Lower leg skin (tissue), 4 donors: ENCODE data around the gene ATG7. TPM values are rescaled to one million over a fixed set of nuclear protein-coding genes. Genes with fewer than 3 reads are reported as not detected.

ENCODE experiments used
- DNase-seq, 2 donors: peaks; one replicate each; pipeline ENCODE4 v3.0.0-alpha.2; 2019; ENCODE audit warnings: low spot score in 2 of 2
- H3K4me3 ChIP-seq: fragments of 200-600 bp; sonication (generic); 2 replicates; pipeline ENCODE4 v1.5.1; 2017; ENCODE audit warnings: mild to moderate bottlenecking, low read depth; ENCODE audit not compliant: poor library complexity, severe bottlenecking
- POLR2A ChIP-seq, 2 donors: fragments of 450-650 bp; IDR thresholded peaks; one replicate each; pipeline ENCODE4 v1.6.1; 2016 to 2017; ENCODE audit warnings: antibody characterized with exemption in 2 of 2, mild to moderate bottlenecking in 1 of 2, moderate library complexity in 1 of 2
- WGBS, 2 donors: methylation state at CpG; one replicate each; pipeline ENCODE4 v1.1.5; 2018; 5-methylcytosine and 5-hydroxymethylcytosine counted together
- intact Hi-C: fragments of 100-400 bp; cut with DNase I; formaldehyde crosslinking; loops from one replicate; pipeline ENCODE4 v1.15.0; 2023; ENCODE audit warnings: low total_unique reads
- total RNA-seq, 4 donors: library from RNA; depleted of rRNA; stranded (reverse); fragments of >200 nt; gene quantifications; one replicate each; pipeline ENCODE4 v1.1.0, GENCODE V29; 2016
- TF ChIP-seq, protein P1 (sequence below), 3 donors: fragments of 450-650 bp; IDR thresholded peaks; one replicate each; pipeline ENCODE4 v1.5.1; 2016; ENCODE audit warnings: antibody characterized with exemption in 3 of 3, mild to moderate bottlenecking in 3 of 3, moderate library complexity in 2 of 3

ATG7 gene
- total RNA-seq, 4 donors from 2014 or later: 38.8 to 110 (median 53.2) TPM

DNA sequence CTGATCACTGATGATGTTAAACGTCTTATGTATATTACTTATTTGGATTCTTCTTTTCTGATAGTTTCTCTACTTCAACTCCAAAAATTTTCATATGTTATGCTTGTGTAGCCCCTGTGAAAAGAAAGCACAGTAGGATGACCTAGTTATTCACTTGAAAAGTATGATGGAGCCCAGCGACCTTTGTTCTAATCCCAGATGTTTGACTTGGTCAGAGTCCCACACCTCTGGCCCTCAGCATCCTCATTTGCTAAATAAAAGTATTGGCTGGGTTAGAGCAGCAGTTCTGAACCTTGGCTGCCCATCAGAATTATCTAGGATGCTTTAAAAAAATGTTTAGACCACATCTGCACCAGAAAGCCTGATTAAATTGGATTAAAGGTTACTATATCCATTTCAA is 173.7 kb downstream of the ATG7 start:
- WGBS, 2 donors: 63 to 65% methylated on average over 2 of the region's 2 CpGs
- DNase-seq: no peak
- H3K4me3 ChIP-seq: no peak overlapping the region
- intact Hi-C loops: no loop called here
- TF ChIP-seq POLR2A (IDR thresholded peaks at IDR 0.05): no peak
- TF ChIP-seq, protein P1, sequence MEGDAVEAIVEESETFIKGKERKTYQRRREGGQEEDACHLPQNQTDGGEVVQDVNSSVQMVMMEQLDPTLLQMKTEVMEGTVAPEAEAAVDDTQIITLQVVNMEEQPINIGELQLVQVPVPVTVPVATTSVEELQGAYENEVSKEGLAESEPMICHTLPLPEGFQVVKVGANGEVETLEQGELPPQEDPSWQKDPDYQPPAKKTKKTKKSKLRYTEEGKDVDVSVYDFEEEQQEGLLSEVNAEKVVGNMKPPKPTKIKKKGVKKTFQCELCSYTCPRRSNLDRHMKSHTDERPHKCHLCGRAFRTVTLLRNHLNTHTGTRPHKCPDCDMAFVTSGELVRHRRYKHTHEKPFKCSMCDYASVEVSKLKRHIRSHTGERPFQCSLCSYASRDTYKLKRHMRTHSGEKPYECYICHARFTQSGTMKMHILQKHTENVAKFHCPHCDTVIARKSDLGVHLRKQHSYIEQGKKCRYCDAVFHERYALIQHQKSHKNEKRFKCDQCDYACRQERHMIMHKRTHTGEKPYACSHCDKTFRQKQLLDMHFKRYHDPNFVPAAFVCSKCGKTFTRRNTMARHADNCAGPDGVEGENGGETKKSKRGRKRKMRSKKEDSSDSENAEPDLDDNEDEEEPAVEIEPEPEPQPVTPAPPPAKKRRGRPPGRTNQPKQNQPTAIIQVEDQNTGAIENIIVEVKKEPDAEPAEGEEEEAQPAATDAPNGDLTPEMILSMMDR (IDR thresholded peaks at IDR 0.05): no peak

- 51 to 52% methylated on average over 2 of the region's 2 CpGs for WGBS, 2 donors
- no peak overlapping the region for H3K4me3 ChIP-seq
- intact Hi-C loops: no loop called here
- TF ChIP-seq POLR2A (IDR thresholded peaks at IDR 0.05): no peak
- TF ChIP-seq, protein P1 (IDR thresholded peaks at IDR 0.05): no peak
- DNase-seq: no peak
Observed at GRCh38 chr3:11447584-11448200, 175.5 kb downstream of the ATG7 start.

DNA sequence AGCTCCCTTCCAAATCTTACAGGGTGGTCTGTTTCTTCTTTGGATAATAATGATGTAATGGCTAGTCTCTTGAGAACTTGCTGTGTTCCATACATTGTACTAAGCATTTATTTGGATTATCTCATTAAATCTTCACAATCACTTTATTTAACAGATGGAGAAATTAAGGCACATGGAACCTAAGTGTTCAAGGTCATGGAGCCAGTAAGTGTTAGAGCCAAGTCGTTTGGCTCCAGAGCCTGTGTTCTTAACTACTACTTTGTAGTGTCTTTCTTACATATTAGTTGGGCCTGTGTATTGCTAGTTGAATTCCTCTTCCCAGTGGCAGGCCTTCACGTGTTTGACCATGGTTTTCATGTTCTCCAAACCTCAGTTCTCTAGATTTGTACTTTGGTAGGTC is 177.8 kb downstream of the ATG7 start:
- 87 to 93% methylated on average over 2 of the region's 2 CpGs for WGBS, 2 donors
- no peak for DNase-seq
- intact Hi-C loops: no loop called here
- no peak for TF ChIP-seq POLR2A (IDR thresholded peaks at IDR 0.05)
- TF ChIP-seq, protein P1 (IDR thresholded peaks at IDR 0.05): no peak
- H3K4me3 ChIP-seq: no peak overlapping the region

GRCh38 chr3:11452312-11452711 is 180.1 kb downstream of the ATG7 start:
- intact Hi-C loops: no loop called here
- 86 to 93% methylated on average over 5 of the region's 5 CpGs for WGBS, 2 donors
- no peak overlapping the region for H3K4me3 ChIP-seq
- no peak for TF ChIP-seq POLR2A (IDR thresholded peaks at IDR 0.05)
- TF ChIP-seq, protein P1 (IDR thresholded peaks at IDR 0.05): no peak
- DNase-seq: no peak

DNA sequence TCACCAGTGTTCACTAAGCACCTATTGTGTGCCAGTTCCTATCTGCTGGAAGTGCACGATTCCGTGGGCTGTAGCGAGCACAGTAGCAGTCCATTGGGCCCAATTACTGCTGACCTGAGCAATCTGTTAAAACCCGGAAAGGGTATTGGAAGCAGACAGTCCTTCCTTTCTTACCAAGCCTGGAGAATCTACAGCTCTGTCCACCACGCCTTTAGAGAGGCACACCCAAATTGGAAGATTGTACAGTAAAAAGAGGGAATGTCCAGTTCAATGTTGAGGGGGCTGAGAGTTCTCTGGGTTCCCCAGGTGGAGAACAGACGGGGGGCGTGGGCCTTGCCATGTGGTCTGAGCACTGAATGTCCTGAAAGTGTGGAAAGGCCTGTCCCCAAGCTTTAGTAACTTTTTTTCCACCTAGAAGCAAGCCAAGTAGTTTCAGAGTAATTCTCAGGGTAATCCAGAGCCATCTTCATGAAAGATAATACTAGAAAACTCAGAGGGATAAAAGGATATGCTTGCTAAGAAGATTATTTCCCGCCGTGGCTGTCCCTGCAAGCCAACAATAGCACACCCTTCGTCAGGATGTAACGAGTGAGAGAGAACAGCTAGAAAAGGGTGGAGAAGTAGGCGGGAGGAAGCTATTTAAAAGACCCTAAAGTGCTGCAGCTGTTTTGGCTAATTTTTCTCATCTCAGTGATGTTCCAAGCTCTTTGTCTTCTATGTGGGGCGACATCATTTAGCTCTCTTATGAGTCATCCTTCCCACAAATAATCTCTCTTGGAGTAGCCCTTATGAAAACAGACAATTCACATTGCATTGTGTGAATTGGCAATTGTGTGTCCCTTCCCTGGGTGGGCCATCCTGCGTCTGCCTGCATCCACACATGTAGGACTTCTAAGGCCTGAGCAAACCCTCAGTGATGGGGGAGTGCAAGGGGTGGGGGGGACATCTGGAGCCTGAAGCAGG is 181.0 kb downstream of the ATG7 start:
- TF ChIP-seq, protein P1 (IDR thresholded peaks at IDR 0.05): no peak
- TF ChIP-seq POLR2A (IDR thresholded peaks at IDR 0.05): no peak
- DNase-seq: no peak
- intact Hi-C loops: no loop called here
- H3K4me3 ChIP-seq: no peak overlapping the region
- 59 to 60% methylated on average over 14 of the region's 14 CpGs for WGBS, 2 donors
